ENCODE measurements around the gene CSTPP1.

- TF ChIP-seq, protein P1, sequence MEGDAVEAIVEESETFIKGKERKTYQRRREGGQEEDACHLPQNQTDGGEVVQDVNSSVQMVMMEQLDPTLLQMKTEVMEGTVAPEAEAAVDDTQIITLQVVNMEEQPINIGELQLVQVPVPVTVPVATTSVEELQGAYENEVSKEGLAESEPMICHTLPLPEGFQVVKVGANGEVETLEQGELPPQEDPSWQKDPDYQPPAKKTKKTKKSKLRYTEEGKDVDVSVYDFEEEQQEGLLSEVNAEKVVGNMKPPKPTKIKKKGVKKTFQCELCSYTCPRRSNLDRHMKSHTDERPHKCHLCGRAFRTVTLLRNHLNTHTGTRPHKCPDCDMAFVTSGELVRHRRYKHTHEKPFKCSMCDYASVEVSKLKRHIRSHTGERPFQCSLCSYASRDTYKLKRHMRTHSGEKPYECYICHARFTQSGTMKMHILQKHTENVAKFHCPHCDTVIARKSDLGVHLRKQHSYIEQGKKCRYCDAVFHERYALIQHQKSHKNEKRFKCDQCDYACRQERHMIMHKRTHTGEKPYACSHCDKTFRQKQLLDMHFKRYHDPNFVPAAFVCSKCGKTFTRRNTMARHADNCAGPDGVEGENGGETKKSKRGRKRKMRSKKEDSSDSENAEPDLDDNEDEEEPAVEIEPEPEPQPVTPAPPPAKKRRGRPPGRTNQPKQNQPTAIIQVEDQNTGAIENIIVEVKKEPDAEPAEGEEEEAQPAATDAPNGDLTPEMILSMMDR (IDR thresholded peaks at IDR 0.05) = no peak
- TF ChIP-seq POLR2AphosphoS5 (IDR thresholded peaks at IDR 0.05) (peak in 1 of 3 donors; percentile 73), POLR2A (IDR thresholded peaks at IDR 0.05) (no peak)
Observed at GRCh38 chr11:47185305-47186075, 248.9 kb downstream of the CSTPP1 start.
